Keratinocyte (primary cell): Measurements from ENCODE around the gene PTK7.
"Not testable (repeated sequence)": the region's sequence is repeated elsewhere in the genome, so short reads cannot be mapped to it uniquely, and the experiment has no call there.

ENCODE experiments used
- CTCF ChIP-seq, 3 experiments: IDR thresholded peaks in 1 of 3; conservative IDR thresholded peaks in 1 of 3; optimal IDR thresholded peaks in 1 of 3; 2 replicates in 2 of 3; 3 replicates in 1 of 3; pipeline versions ENCODE3 to v1.5.1; 2011; ENCODE audit warnings: low read length in 3 of 3, mild to moderate bottlenecking in 3 of 3, moderate library complexity in 2 of 3, control low read depth in 1 of 3, inconsistent platforms in 1 of 3; ENCODE audit not compliant: insufficient read depth in 2 of 3; ENCODE audit errors: extremely low read depth in 1 of 3
- EZH2 ChIP-seq: IDR thresholded peaks from one replicate; pipeline ENCODE4 v1.6.1; 2012; ENCODE audit warnings: inconsistent platforms, mild to moderate bottlenecking, low read length, moderate library complexity

GRCh38 chr6:43081922-43082321, 5.8 kb downstream of the PTK7 start:
- not testable (repeated sequence) for TF ChIP-seq CTCF (optimal IDR thresholded peaks at IDR 0.05 in 1 of 3, IDR thresholded peaks at IDR 0.05 in 1 of 3, conservative IDR thresholded peaks at IDR 0.05 in 1 of 3; ENCODE audit: extremely low read depth in 1 of 3, insufficient read depth in 2 of 3, low read length in 3 of 3); EZH2
